OCI-LY3 (cell line): Measurements from ENCODE around the gene CDC42BPA.

Source experiments
- CTCF ChIP-seq: fragments of 200-600, 300-600 bp; sonication (generic); IDR thresholded peaks from 2 replicates; pipeline ENCODE4 v1.5.1; 2014; ENCODE audit warnings: antibody characterized with exemption, low read length, low read depth
- EZH2phosphoT487 ChIP-seq: fragments of 200-600 bp; shearing (Covaris generic); IDR thresholded peaks from 2 replicates; pipeline ENCODE4 v1.6.1; 2018; ENCODE audit warnings: antibody characterized with exemption, mixed run types, low read depth

GRCh38 chr1:227213426-227213825 lies 104.9 kb downstream of the CDC42BPA start:
- TF ChIP-seq CTCF (no peak), EZH2phosphoT487 (no peak)
